ENCODE data around the gene CDKN2B.
A peak's percentile ranks its signal among the peaks of the same experiment; 100 is the strongest.
"Not testable (repeated sequence)": the region's sequence is repeated elsewhere in the genome, so short reads cannot be mapped to it uniquely, and the experiment has no call there.

The CDKN2B gene

GRCh38 chr9:21967169-21967568 lies 41.9 kb downstream of the CDKN2B start:
- CTCF ChIA-PET: interaction anchor here (1.3 to 5.0 kb wide), 4 partner anchors 19 to 153 kb away, joined by 4 to 32 read pairs (median 18); partner anchors contain the start of gene CDKN2B
- DNase-seq (ENCODE audit: low read depth, low spot score): no peak
- H3K4me3 ChIP-seq (ENCODE audit: low read depth, low read length): no peak overlapping the region
- POLR2A ChIA-PET: no interaction called here
- no peak for TF ChIP-seq CTCF (IDR thresholded peaks at IDR 0.05; ENCODE audit: insufficient read depth, low read length, missing control alignments)

- no peak for DNase-seq (ENCODE audit: low read depth, low spot score)
- TF ChIP-seq CTCF (IDR thresholded peaks at IDR 0.05; ENCODE audit: insufficient read depth, low read length, missing control alignments): no peak
- H3K4me3 ChIP-seq (ENCODE audit: low read depth, low read length): no peak overlapping the region
- CTCF ChIA-PET: interaction anchor here (0.7 to 1.2 kb wide), 8 partner anchors 11 to 154 kb away, joined by 3 to 7 read pairs (median 4); no protein-coding TSS in a partner anchor
- POLR2A ChIA-PET: no interaction called here
These were observed 42.8 kb downstream of the CDKN2B start for GRCh38 chr9:21966140-21966851.

GRCh38 chr9:21965401-21965951 lies 43.6 kb downstream of the CDKN2B start:
- peak; percentile 86 for TF ChIP-seq CTCF (IDR thresholded peaks at IDR 0.05; ENCODE audit: insufficient read depth, low read length, missing control alignments)
- peak overlapping the region; percentile 47 for H3K4me3 ChIP-seq (ENCODE audit: low read depth, low read length)
- DNase-seq (ENCODE audit: low read depth, low spot score): no peak

GRCh38 chr9:21964925-21965385 lies 44.1 kb downstream of the CDKN2B start:
- POLR2A ChIA-PET: no interaction called here
- peak overlapping the region; percentile 47 for H3K4me3 ChIP-seq (ENCODE audit: low read depth, low read length)
- DNase-seq (ENCODE audit: low read depth, low spot score): no peak
- no peak for TF ChIP-seq CTCF (IDR thresholded peaks at IDR 0.05; ENCODE audit: insufficient read depth, low read length, missing control alignments)
- CTCF ChIA-PET: no interaction called here

More at GRCh38 chr9:21965401-21965951, 43.6 kb downstream of the CDKN2B start:
- POLR2A ChIA-PET: no interaction called here
- CTCF ChIA-PET: interaction anchor here (0.7 to 1.2 kb wide), 8 partner anchors 12 to 154 kb away, joined by 3 to 7 read pairs (median 4); no protein-coding TSS in a partner anchor

GRCh38 chr9:21961569-21961968 lies 47.5 kb downstream of the CDKN2B start:
- TF ChIP-seq CTCF (IDR thresholded peaks at IDR 0.05; ENCODE audit: insufficient read depth, low read length, missing control alignments): no peak
- CTCF ChIA-PET: interaction anchor here (1.0 to 1.2 kb wide), 2 partner anchors 47 to 149 kb away, joined by 3 to 4 read pairs; no protein-coding TSS in a partner anchor
- H3K4me3 ChIP-seq (ENCODE audit: low read depth, low read length): no peak overlapping the region
- no peak for DNase-seq (ENCODE audit: low read depth, low spot score)
- POLR2A ChIA-PET: no interaction called here

- POLR2A ChIA-PET; H3K4me3 ChIP-seq (ENCODE audit: low read depth, low read length); DNase-seq (ENCODE audit: low read depth, low spot score); CTCF ChIA-PET: not testable (repeated sequence)
These were observed 49.8 kb downstream of the CDKN2B start for GRCh38 chr9:21959268-21959667.
